BJ (cell line): Measurements from ENCODE around the gene PLXNA2. TPM values are rescaled to one million over a fixed set of nuclear protein-coding genes. Genes with fewer than 3 reads are reported as not detected.

Experiments used
- CTCF ChIA-PET: fragments of 350-600 bp; formaldehyde crosslinking; extraction: SDS; loops from one replicate; lab custom pipeline; 2021; ENCODE audit warnings: antibody characterized with exemption, inconsistent platforms; lab: Yijun Ruan, JAX
- POLR2A ChIA-PET: fragments of 300-600 bp; sonication (Branson Sonifier 250); formaldehyde crosslinking; extraction: SDS; loops from one replicate; lab custom pipeline; 2021; ENCODE audit warnings: antibody characterized with exemption; lab: Charles Lee
- DNase-seq: peaks from one replicate; pipeline ENCODE4 v3.0.0-alpha.2; 2011; ENCODE audit warnings: low read depth
- H3K27me3 ChIP-seq: 2 replicates; pipeline ENCODE4 v1.6.0; 2011; ENCODE audit warnings: low read length; ENCODE audit not compliant: control insufficient read depth, insufficient read depth
- H3K36me3 ChIP-seq: 2 replicates; pipeline ENCODE4 v1.5.1; 2011; ENCODE audit warnings: low read length; ENCODE audit not compliant: control insufficient read depth, insufficient read depth
- H3K4me3 ChIP-seq: 2 replicates; pipeline ENCODE4 v1.5.1; 2011; ENCODE audit warnings: low read depth, mild to moderate bottlenecking, control low read depth, low read length
- CTCF ChIP-seq: IDR thresholded peaks from 2 replicates; pipeline ENCODE4 v1.5.1; 2011; ENCODE audit warnings: low read depth, mild to moderate bottlenecking, control low read depth, inconsistent platforms, low read length, moderate library complexity; ENCODE audit not compliant: insufficient read depth
- polyA plus RNA-seq: library from polyadenylated mRNA; depleted of rRNA; stranded (reverse); fragments of >200 nt; gene quantifications from 2 replicates; pipeline ENCODE4 v1.2.3, GENCODE V29; 2011

The PLXNA2 gene
- polyA plus RNA-seq, 1 experiment = 2.7 TPM

- Histone ChIP-seq H3K36me3 (no peaks in the 10 kb centered on the region; the same call in 1 of the 2 replicates), H3K27me3 (no peaks in the 10 kb centered on the region), H3K4me3 (no peak overlapping the region)
- DNase-seq = no peak
- CTCF ChIA-PET = interaction anchor here (0.7 to 2.7 kb wide), 5 partner anchors 13 to 96 kb away, joined by 3 to 8 read pairs (median 3); no protein-coding TSS in a partner anchor
- TF ChIP-seq CTCF = no peak
- POLR2A ChIA-PET = no interaction called here
These were observed 99.0 kb downstream of the PLXNA2 start for GRCh38 chr1:208145167-208145566.

- ChIA-PET CTCF (interaction anchor here (0.9 to 2.0 kb wide), 11 partner anchors 10 to 145 kb away, joined by 3 to 10 read pairs (median 4); no protein-coding TSS in a partner anchor), POLR2A (interaction anchor here (0.6 kb wide), 2 partner anchors 19 to 1295 kb away, joined by 4 to 7 read pairs; no protein-coding TSS in a partner anchor)
- Histone ChIP-seq H3K27me3 (no peaks in the 10 kb centered on the region), H3K4me3 (no peak overlapping the region), H3K36me3 (no peaks in the 10 kb centered on the region; the same call in 1 of the 2 replicates)
- TF ChIP-seq CTCF = no peak
- DNase-seq = no peak
These were observed 101.4 kb downstream of the PLXNA2 start for GRCh38 chr1:208142590-208143382.

GRCh38 chr1:208141610-208142192 is 102.5 kb downstream of the PLXNA2 start:
- no peaks in the 10 kb centered on the region for H3K27me3 ChIP-seq
- H3K36me3 ChIP-seq = no peaks in the 10 kb centered on the region; the same call in 1 of the 2 replicates
- ChIA-PET POLR2A (no interaction called here), CTCF (interaction anchor here (1.0 to 2.0 kb wide), 6 partner anchors 10 to 144 kb away, joined by 3 to 10 read pairs (median 4); no protein-coding TSS in a partner anchor)
- TF ChIP-seq CTCF = no peak
- H3K4me3 ChIP-seq = no peak overlapping the region
- DNase-seq = no peak

- H3K36me3 ChIP-seq = no peaks in the 10 kb centered on the region; the same call in 1 of the 2 replicates
- H3K27me3 ChIP-seq = no peaks in the 10 kb centered on the region
- H3K4me3 ChIP-seq = no peak overlapping the region
- POLR2A ChIA-PET = no interaction called here
- CTCF ChIA-PET = interaction anchor here (0.8 to 1.5 kb wide), 2 partner anchors 9 to 12 kb away, joined by 3 to 4 read pairs; no protein-coding TSS in a partner anchor
- DNase-seq = no peak
- TF ChIP-seq CTCF = no peak
These were observed 104.6 kb downstream of the PLXNA2 start for GRCh38 chr1:208139434-208140045.

- ChIA-PET CTCF (no interaction called here), POLR2A (no interaction called here)
- no peaks in the 10 kb centered on the region for H3K27me3 ChIP-seq
- no peak overlapping the region for H3K4me3 ChIP-seq
- no peak for TF ChIP-seq CTCF
- no peaks in the 10 kb centered on the region; the same call in 1 of the 2 replicates for H3K36me3 ChIP-seq
- no peak for DNase-seq
These were observed 107.0 kb downstream of the PLXNA2 start for GRCh38 chr1:208137193-208137592.
